B cell (primary cell): ENCODE data around the gene PACRG.

ENCODE experiments used
- CTCF ChIP-seq: fragments of 200-600 bp; IDR thresholded peaks from one replicate; pipeline ENCODE4 v1.8.0; 2022; ENCODE audit warnings: antibody characterized with exemption, mild to moderate bottlenecking
- EZH2 ChIP-seq: IDR thresholded peaks from 2 replicates; pipeline ENCODE4 v1.6.1; 2012; ENCODE audit warnings: borderline replicate concordance, low read depth, mild to moderate bottlenecking, moderate library complexity, low read length; ENCODE audit not compliant: insufficient read depth, poor library complexity, severe bottlenecking

- TF ChIP-seq CTCF (no peak), EZH2 (no peak)
These were observed 352.5 kb downstream of the PACRG start for GRCh38 chr6:163080228-163080627.
